ENCODE measurements around the gene HSDL2.
"Not testable (repeated sequence)": the region's sequence is repeated elsewhere in the genome, so short reads cannot be mapped to it uniquely, and the experiment has no call there.

The HSDL2 gene

DNA sequence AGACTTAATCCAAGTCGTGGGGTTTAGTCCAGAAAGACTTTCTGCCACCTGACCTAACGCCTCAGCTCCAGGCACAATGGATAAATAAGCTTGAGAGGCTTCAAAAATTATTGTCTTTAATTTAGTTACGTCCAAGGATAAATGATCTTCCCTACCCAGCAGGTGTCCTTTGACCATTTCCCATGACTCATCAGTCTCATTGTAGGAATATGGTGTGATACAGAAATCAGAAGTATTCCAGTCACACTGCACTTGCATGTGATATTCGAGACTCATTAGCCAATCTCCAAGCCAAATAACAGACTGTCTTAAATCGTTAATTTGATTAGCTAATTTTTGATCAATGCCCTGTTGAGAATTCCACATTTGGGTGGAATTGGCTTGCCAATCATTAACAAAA is 13.2 kb downstream of the HSDL2 start:
- not testable (repeated sequence) for DNase-seq (ENCODE audit: low read depth in 1 of 2, low spot score in 1 of 2)

- no peak for DNase-seq (ENCODE audit: low read depth in 1 of 2, low spot score in 1 of 2)
Observed at GRCh38 chr9:112396416-112396815, 16.5 kb downstream of the HSDL2 start.

- no peak for DNase-seq (ENCODE audit: low read depth in 1 of 2, low spot score in 1 of 2)
Observed at GRCh38 chr9:112396872-112397271, 17.0 kb downstream of the HSDL2 start.

- DNase-seq (ENCODE audit: low read depth in 1 of 2, low spot score in 1 of 2) = no peak
Observed at GRCh38 chr9:112401175-112401815, 21.4 kb downstream of the HSDL2 start.

DNA sequence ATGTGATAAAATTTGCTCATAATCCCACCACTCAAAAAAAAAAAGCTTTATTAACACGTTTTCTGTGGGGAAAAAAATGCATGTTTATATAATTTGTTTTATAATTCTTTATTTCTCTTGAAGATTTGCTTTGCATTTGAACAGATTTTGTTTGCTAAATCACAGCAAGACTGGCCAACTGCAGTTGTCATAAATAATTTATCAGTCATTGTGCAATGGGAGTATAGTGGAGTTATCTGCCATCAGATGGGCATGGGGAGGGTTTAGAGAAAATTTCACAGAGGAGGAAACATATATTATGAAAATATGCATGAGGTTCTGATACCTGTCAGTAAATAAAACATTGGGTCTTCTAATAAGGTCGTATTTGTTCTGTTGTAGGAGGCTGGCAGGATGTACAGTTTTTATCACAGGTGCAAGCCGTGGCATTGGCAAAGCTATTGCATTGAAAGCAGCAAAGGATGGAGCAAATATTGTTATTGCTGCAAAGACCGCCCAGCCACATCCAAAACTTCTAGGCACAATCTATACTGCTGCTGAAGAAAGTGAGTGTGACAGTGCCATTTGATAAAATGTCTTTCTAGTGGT is 23.8 kb downstream of the HSDL2 start:
- no peak for DNase-seq (ENCODE audit: low read depth in 1 of 2, low spot score in 1 of 2)

DNA sequence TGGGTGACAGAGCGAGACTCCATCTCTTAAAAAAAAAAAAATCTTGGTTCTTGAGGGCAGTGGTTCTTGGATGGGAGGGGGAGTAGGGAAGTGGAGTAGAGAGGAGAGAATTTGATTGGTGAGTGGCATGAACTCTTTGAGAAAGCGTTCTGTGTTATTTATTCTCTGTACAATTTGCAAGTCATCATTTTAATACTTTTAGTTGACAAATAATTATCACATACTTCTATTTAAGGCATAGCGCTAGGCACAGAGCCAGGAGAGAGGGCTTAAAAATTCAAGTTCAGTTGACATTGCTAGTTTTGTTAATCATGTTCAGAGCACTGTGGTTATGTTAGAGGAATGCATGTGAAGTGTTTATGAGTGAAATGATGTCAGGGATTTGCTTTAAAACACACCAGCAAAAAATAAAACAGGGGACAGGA is 24.6 kb downstream of the HSDL2 start:
- no peak for DNase-seq (ENCODE audit: low read depth in 1 of 2, low spot score in 1 of 2)

DNA sequence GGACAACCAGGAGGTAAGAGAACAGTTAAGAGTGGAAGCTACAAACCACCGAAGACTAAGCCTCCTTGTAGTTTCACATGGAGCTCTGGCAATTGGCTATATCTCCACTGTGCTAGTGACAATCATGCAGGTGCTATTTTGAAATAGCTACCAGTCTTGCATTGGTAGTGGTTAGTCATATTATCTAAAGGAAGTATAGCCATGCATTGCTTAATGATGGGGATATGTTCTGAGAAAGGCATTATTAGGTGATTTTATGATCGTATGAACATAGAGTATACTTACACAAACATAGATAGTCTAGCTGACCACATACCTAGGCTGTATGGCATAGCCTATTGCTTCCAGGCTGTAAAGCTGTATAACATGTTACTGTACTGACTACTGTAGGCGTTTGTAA is 28.4 kb downstream of the HSDL2 start:
- DNase-seq (ENCODE audit: low read depth in 1 of 2, low spot score in 1 of 2) = no peak

- no peak for DNase-seq (ENCODE audit: low read depth in 1 of 2, low spot score in 1 of 2)
Observed at GRCh38 chr9:112408819-112409218, 28.9 kb downstream of the HSDL2 start.

- no peak for DNase-seq (ENCODE audit: low read depth in 1 of 2, low spot score in 1 of 2)
Observed at GRCh38 chr9:112409758-112410157, 29.9 kb downstream of the HSDL2 start.

DNA sequence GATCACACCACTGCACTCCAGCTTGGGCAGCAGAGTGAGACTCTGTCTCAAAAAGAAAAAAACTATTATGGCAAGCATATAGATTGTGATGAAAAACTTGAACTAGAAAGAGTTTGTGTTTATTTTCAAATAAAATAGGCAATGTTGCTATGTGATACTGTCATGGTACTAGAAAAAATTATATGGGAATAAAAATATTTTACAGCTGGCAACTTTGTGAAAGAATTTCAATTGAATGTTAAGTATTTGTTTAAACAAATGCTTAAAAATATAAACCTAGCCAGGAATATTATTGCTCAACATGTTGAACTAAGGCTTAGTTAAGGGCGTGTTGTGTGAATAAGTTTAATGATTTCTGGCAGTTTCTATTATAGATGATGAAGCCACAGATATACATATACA is 31.7 kb downstream of the HSDL2 start:
- no peak for DNase-seq (ENCODE audit: low read depth in 1 of 2, low spot score in 1 of 2)

- not testable (repeated sequence) for DNase-seq (ENCODE audit: low read depth in 1 of 2, low spot score in 1 of 2)
Observed at GRCh38 chr9:112413728-112414127, 33.8 kb downstream of the HSDL2 start.

DNA sequence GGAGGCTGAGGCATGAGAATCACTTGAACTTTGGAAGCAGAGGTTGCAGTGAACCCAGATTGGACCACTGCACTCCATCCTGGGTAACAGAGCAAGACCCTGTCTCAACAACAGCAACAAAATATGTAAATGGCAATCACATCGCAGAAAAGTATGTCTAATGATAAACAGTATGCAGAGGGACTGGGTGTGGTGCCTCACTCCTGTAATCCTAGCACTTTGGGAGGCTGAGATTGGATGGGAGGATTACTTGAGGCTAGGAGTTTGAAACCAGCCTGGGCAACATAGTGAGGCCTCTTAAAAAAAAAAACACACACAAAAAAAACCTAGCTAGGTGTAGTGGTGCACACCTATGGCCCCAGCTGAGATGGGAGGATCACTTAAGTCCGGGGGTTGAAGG is 40.3 kb downstream of the HSDL2 start:
- DNase-seq (ENCODE audit: low read depth in 1 of 2, low spot score in 1 of 2) = no peak

DNA sequence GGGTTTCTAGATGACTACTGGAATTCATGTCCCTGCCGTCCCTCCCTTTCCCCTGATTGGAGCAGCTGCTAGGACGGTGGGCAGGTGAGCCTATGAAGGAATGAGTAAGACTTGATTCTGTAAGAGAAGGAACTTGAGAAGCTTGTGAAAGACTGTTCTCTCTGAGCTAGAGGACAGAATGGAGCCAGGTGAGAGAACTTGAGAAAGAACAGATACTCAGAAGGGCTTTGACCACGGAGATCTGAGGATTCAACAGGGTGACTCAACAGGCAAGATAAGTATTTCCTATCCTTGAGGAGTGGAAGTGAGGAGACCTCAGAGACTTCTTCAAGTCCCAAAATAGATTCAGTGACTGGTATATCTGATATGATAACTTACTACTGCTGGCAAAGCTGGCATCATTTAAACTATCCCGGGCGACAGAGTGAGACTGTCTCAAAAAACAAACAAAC is 41.9 kb downstream of the HSDL2 start:
- DNase-seq (ENCODE audit: low read depth in 1 of 2, low spot score in 1 of 2) = no peak

DNA sequence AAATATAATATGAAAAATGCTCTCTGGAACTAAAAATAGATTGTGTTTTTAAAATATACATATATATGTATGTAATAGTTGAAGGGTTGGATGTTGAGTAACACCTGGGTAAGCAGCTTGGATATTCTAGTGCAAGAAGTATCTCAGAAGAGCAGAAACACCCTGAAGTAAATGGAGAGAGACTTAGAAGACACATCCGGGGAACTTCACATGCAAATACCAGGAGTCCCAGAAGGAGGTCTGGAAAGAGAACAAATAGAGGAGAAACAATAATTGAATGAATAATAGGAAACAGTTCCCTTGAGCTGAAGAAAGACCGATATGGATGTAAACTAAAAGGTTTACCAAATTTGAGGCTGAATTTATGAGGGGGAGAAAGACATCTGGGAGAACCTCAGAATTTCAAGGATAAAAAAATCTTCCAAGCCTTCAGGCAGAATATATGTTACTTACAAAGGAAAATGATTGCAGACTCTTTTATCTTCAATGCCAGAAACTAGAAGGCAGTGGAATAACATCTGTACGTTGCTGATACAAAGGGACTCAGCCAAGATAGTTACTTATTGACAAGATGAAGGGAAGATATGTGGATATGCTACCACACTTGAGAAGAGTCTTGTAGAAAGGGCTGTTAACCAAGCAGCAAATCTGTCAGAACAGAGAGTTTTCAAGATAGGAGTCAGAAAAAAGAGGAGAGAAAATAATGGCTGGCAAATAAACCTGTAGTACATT is 42.7 kb downstream of the HSDL2 start:
- no peak for DNase-seq (ENCODE audit: low read depth in 1 of 2, low spot score in 1 of 2)

DNA sequence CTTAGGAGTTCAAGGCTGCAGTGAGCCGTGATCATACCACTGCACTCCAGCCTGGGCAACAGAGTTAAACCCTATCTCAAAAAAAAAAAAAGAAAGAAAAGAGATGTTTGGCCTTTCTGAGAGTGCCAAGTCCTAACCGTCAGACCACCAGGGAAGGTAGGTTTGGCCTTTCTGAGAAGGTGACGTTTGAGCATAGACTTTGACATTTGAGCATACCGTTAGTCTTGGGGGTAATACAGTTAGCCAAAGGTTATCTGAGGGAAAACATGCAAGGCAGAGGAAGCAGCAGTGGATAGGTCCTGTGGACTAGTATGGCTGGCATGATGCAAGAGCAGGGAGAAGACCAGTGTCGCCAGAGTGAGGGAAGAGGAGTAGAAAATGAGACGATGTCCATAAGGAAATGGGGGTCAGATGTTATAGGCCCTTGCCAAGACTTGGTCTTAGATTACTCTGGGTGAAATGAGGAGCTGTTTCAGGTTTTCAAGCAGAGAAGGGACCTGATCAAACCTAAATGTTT is 50.2 kb downstream of the HSDL2 start:
- no peak for DNase-seq (ENCODE audit: low read depth in 1 of 2, low spot score in 1 of 2)

GRCh38 chr9:112433499-112434392 is 53.8 kb downstream of the HSDL2 start:
- no peak for DNase-seq (ENCODE audit: low read depth in 1 of 2, low spot score in 1 of 2)

DNA sequence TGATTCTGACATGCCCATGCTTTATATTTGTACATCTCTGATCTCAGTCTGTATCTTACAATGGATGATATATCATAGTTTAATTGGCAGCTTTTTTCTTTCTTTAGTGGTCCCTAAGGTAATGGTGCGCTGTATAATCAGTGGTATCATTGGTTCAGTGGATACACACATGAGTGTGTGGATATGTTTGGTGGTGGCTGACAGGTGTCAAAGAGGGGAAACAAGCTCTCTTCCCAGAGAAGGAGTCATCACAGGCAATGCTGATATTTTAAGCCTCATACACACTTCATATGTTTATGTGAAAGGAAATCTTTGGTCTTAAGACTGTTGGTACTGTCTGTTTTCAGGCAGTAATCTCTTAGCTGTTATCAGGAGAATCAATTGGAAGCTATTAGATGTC is 54.6 kb downstream of the HSDL2 start:
- no peak for DNase-seq (ENCODE audit: low read depth in 1 of 2, low spot score in 1 of 2)

DNA sequence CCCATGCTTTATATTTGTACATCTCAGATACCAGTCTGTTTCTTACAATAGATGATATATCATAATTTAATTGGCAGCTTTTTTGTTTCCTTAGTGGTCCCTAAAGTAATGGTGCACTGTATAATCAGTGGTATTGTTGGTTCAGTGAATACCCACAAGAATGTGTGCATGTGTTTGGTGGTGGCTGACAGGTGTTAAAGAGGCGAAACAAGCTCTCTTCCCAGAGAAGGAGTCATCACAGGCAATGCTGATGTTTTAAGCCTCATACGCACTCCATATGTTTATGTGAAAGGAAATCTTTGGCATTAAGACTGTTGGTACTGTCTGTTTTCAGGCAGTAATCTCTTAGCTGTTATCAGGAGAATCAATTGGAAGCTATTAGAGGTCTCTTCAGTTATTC is 57.5 kb downstream of the HSDL2 start:
- no peak for DNase-seq (ENCODE audit: low read depth in 1 of 2, low spot score in 1 of 2)

DNA sequence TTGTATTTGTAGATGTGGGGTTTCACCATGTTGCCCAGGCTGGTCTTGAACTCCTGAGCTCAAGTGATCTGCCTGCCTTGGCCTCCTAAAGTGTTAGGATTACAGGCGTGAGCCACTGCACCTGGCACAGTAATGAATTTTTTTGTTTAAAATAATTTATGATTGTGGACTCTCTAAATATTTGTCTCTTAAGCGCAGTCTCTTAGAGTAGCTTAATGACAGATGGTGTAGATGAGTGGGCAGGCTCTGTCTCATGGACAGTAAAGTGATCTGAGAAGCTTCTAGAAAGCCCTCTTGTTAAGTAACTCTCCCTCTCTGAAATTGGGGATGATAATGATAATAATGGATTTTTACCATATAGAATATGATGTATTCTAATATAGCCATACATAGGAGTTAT is 59.3 kb downstream of the HSDL2 start:
- DNase-seq (ENCODE audit: low read depth in 1 of 2, low spot score in 1 of 2) = no peak

GRCh38 chr9:112439825-112440224 is 59.9 kb downstream of the HSDL2 start:
- DNase-seq (ENCODE audit: low read depth in 1 of 2, low spot score in 1 of 2) = no peak

DNA sequence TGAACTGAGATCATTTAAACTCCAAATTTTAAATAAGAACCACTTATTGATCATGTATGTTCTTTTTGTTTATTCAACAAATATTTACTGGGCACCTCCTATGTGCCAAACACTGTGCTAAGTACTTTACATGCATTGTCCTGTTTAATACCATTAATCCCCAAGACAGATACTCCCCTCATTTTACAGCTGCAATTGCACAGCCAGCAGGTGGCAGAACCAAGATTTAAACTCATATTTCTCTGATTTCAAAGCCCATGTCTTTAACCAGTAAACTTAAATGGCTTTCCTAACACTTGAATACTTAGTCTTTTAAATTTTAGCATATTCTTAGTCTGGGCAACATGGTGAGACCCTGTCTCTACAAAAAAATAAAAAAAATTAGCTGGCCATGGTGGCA is 63.3 kb downstream of the HSDL2 start:
- no peak for DNase-seq (ENCODE audit: low read depth in 1 of 2, low spot score in 1 of 2)
